Raji (cell line): ENCODE measurements around the gene ABHD1.
A peak's percentile ranks its signal among the peaks of the same experiment; 100 is the strongest.

ENCODE experiments used
- POLR2A ChIP-seq: IDR thresholded peaks from 2 replicates; pipeline ENCODE4 v1.6.1; 2011; ENCODE audit warnings: low read depth, low read length, control low read depth; ENCODE audit not compliant: insufficient read depth

Gene ABHD1

DNA sequence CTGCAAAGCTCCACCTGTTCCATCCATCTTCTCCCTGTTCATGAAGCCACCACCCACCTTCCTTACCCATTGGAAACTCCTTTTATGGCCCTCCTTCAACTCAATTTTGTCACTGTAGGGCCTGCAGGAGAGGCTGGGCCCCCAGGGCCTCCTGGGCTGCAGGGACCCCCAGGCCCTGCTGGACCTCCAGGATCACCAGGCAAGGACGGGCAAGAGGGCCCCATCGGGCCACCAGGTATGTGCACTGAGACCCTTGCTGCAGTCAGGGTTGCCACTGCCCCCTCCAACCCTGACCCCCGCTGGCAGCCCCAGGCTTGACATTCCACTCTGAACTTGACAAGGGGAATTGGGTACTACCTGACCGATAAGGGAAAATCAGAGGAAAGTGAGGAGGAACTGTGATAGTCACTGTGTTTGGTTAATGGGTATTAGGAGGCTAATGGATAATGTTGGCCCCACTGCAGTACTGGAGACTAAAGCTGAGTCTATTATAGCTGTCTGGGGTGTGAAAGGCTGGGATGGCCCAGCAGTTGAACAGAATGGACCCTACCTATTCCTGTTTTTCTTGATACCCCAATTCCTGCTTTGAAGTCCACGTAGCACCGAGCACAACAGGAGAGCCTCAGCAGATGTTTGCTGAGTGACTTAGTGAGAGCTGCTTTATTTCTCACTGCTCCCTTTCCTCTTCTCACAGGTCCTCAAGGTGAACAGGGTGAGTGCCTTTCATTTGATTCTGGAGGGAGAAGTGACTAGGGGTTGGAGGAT, 39.1 kb upstream of the ABHD1 start:
- TF ChIP-seq POLR2A: no peak

DNA sequence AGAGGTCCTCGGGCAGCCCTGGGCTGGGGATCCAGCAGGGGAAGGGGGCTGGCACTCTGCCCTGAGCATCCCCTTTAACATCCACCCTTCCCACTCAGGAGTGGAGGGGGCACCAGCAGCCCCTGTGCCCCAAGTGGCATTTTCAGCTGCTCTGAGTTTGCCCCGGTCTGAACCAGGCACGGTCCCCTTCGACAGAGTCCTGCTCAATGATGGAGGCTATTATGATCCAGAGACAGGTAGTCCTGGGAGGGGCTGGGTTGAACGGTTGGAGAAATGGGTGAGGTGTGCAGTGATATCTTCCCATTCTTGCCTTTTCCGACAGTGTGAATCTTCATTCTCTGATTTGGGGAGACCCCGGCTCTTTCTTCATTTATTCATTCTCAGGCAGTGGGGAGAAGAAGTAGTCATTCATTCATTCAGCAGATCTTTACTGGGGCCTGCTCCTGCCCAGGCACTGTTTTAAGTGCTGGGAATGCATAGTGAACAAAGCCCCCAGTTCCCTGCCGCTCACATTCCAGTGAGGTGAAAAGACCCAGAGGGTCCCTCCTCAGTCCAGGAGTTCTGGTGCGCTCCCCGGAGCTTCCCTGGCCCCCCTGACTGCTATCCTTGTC, 38.4 kb upstream of the ABHD1 start:
- no peak for TF ChIP-seq POLR2A

DNA sequence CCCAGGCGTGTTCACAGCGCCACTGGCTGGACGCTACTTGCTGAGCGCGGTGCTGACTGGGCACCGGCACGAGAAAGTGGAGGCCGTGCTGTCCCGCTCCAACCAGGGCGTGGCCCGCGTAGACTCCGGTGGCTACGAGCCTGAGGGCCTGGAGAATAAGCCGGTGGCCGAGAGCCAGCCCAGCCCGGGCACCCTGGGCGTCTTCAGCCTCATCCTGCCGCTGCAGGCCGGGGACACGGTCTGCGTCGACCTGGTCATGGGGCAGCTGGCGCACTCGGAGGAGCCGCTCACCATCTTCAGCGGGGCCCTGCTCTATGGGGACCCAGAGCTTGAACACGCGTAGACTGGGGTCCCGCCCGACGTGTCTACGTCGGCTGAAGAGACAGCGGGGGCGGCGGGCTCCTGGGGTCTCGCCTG, 37.9 kb upstream of the ABHD1 start:
- no peak for TF ChIP-seq POLR2A

DNA sequence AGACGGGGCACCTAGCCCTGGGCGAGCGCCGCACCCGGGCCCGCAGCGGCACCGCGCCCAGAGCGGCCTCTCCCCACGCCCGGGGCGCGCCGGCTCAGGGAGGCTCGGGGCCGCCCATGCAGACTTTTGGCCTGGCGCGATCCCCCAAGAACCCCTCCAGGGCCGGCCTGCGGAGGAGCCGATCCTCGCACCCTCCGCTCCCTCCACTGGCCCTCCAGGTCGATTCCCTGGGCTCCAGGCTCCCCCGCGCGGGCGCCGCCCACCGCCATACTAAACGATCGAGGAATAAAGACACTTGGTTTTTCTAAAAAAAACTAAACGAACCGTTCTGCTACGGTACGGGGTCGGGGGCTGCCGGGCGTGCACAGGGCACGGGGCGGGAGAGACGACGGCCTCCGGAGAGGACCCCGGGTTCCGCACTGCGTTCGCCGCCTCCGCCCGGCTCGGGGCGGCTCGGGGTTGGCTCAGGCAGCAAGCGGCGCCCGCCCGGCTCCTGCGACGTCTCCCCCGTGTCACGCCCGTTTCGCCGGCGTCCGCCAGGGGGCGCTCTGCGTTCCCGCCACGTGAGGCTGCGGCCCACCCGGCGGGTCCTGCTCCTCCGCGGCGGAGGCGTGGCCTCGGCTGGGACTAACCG, 37.4 kb upstream of the ABHD1 start:
- TF ChIP-seq POLR2A: peak; percentile 64; the same call in 1 of the 2 replicates

DNA sequence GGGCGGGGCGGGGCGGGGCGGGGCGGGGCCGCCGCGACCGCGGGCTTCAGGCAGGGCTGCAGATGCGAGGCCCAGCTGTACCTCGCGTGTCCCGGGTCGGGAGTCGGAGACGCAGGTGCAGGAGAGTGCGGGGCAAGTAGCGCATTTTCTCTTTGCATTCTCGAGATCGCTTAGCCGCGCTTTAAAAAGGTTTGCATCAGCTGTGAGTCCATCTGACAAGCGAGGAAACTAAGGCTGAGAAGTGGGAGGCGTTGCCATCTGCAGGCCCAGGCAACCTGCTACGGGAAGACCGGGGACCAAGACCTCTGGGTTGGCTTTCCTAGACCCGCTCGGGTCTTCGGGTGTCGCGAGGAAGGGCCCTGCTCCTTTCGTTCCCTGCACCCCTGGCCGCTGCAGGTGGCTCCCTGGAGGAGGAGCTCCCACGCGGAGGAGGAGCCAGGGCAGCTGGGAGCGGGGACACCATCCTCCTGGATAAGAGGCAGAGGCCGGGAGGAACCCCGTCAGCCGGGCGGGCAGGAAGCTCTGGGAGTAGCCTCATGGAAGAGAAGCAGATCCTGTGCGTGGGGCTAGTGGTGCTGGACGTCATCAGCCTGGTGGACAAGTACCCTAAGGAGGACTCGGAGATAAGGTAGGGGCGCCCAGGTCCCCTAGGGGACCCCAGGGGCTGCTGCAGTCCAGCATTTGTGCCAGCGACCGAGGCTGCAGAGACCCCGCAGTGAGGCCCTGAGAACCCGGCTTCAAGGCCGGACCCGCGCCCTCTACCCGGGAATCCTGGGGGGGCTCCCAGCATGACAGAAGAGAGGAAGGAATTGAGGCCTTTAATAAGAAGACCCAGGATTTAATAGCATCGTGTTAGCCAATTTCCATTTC, 36.7 kb upstream of the ABHD1 start, which contains the start of gene KHK:
Gene KHK, plus strand, starts transcription at position 49 of the 870 bp plus-strand sequence. Its CDS starts 488 bp downstream, at position 537.
- TF ChIP-seq POLR2A: peak; percentile 83

DNA sequence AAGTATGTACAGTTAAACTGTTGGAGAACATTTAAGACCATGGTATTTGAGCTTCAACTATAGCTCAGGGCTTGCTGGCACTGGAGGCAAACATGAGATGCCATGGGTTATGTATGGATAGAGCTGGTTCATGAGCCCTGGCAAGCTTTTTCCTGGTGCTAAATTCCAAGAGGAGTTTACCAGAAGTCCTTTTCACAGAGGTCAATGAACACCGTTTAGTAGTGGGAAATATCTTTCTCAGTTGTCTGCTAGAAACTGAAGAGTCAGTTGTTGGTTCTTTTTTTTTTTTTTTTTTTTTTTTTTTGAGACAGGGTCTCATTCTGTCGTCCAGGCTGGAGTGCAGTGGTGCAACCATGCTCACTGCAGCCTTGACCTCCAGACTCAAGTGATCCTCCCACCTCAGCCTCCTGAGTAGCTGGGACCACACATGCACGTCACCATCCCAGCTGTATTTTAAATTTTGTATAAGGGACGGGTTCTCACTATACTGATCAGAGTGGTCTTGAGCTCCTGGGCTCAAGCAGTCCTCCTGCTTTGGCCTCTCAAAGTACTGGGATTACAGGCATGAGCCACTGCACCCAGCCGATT, 35.7 kb upstream of the ABHD1 start:
- no peak for TF ChIP-seq POLR2A

DNA sequence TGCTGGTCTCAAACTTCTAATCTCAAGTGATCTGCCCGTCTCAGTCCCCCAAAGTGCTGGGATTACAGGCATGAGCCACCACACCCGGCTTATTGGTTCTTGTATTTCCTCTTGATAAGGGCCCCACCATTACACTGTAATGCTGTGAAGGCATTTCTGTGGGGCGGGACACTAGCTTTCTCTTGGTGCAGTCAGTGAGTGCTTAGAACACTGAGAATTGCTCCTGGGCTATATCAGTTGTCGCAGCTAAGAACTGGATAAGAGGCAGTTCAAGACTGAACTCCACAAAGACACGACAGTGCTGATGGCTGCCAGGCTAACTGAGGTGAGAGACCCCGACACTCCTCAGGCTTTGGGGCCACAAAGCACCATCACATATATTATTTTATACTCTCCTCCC, 35.0 kb upstream of the ABHD1 start:
- no peak for TF ChIP-seq POLR2A

DNA sequence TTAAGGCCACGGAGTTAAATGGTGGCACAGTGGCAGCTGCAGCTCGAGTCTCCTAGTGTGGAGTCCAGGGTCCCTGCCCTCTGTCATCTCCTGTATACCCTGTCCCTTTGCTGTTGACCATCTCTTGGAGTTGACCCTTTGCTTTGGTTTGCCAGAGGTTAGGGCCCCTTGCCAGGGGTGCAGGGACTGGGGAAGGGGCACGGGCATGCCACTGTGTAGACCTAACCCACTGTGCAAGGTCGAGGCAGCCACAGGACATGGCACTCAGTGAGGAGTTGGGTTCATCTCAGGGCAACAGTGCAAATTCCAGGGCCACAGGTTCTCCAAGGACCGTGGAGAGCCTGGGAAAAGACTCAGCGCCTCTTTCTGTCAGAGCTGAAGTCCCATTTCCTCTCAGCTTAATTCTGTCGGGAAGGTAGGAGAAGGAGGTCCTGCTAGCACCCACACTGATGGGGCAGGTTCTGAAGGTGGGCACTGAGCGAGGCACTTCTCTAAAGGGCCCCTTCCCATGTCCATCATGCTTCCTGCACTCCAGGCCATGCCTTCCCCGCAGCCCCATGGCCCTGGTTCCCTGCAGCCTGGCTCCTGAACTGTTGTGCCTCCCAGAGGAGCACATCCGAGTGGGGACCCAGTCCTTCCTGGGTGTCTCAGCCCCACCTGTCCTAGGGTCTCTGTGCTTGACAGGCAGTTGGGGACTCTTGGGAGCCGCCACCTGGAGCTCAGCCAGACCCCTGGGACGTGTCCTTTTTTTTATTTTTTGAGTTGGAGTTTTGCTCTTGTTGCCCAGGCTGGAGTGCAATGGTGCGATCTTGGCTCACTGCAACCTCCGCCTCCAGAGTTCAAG, 34.3 kb upstream of the ABHD1 start:
- TF ChIP-seq POLR2A: no peak

DNA sequence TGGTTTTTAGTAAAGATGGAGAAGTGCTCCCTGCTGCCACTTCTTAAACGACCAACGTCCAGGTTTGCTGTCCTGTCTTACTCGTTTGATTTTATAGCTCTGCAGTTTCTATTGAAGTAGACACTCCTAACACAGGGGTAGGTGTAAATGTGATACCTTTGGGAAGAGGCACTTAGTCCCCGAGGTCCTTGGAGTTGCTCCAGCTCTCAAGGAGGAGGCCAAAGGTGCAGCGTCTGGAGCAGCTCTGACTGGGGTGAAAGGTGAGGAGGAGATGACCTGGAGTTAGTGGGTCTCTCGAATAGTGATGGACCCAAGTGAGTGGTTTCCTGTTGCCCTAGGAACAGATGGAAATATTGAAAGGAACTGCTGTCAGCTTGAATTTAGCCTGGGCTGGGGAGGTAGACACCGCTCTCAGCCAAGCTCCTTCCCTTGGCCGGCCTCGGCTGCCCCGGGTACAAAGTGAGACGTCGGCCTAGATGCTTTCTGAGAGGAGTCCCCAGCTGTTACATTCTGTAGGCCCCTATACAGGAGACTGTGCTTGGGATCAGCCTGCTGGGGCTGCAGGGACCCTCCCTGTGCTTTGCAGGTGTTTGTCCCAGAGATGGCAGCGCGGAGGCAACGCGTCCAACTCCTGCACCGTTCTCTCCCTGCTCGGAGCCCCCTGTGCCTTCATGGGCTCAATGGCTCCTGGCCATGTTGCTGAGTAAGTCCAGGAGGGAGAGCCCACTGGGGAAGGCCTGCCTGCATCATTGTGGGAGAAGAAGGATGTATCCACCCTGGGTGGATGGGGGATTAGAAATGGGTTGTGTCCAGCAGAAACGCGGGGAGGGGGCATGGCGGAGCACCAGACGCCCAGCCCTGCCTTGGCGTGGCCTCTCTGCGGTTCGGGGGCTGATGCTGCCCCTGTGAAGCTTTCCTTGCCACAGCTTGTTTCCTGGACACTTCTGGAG, 31.6 kb upstream of the ABHD1 start:
- TF ChIP-seq POLR2A: no peak

DNA sequence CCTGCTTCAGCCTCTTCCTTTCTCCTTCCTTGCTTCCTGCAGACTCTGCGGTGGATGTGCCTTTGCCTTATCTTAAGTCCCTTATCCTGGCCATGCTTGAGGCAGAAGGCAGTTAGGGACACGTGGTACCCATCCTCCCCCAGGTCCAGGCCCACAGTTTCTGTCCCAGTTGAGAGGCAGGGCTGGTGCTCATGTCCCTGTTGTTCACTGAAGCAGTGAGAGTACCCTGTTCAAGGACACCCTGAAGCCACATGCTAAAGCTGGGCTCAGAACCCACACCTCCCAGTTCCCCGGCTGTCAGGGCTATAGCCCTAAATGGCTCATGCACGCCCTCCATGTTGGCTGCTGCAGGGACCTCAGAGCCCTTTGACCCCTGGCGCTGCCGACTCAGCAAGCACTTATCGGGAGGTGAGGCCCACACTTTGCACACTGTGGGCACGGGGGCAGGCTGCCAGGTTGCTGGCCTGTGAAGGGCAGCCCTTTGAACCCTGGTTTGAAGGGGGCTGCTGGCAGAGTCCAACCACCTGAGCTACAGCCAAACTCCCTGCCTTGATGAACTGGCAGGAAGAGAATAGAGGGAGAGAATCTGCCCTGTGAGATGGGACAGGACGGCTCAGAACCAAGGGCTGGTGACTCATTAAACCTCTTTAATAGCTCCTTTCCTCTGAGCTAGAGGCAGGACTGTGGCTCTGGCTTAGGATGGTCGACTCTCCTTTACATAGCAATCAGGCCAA, 30.8 kb upstream of the ABHD1 start:
- no peak for TF ChIP-seq POLR2A

DNA sequence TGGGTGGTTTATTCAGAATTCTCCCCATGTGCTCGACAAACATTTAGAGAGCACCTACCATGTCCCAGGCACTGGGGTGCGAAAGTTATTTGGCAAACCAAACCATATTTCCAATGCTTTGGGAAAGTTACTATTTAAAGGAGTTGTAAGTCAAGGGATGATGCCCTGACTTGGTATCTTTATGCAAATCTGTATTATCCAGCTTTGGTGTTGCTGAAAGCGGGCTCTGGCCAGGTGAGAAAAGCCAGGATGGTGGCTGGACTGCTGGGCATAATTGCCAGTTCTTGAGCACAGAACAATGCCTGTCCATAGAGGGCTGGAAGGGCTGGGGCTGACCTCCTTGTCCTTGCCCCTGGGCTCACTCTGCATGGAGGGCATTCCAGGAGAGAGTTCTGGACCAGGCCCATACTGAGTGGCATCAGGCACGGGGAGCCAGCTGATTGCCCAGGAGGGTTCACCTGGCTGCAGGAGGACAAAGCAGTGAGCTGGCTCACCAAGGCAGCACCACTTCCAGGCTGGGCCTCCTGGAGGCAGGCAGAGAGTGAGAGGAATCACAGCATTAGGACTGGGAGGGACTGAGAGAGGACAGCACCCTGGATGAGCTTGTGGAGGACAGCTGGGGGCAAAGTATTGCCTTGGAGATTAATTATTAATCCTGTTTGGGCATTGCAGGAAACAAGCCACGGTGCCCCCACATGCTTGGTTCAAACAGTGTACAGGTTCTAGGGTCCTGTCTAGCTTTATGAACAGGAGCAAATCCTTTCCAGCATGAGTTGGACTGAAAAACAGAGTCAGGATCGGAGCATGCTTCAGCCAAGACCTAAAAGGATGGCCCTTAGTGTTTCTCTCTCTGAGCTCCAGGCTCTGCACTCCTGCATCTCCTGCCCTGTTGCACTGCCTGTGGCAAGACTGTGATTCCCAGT, 29.9 kb upstream of the ABHD1 start:
- TF ChIP-seq POLR2A: no peak

DNA sequence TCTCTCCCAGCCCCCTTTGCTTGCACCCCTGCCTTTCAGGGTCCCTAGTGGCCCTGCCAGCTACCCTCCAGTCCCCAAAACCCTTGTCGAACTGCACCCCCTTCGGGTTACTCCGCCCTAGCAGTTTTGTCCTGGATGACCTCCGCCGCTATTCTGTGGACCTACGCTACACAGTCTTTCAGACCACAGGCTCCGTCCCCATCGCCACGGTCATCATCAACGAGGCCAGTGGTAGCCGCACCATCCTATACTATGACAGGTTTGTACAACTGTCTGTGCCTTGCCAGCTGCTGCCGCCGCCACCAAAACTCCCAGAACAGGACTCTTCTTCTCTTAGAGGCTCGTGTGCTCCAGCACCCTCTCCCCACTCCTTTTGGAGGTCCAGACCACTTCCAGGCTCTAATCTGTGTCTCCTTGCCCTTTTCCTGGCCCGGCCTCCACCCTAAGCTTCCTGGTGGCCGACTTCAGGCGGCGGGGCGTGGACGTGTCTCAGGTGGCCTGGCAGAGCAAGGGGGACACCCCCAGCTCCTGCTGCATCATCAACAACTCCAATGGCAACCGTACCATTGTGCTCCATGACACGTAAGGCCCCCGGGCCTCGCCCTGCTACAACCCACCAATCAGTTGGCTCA, 29.1 kb upstream of the ABHD1 start:
- no peak for TF ChIP-seq POLR2A
